Thyroid gland (tissue), 4 donors: ENCODE results near the gene AFAP1L1.

Experiments used
- POLR2A ChIP-seq, 2 donors: fragments of 450-650 bp; IDR thresholded peaks; one replicate each; pipeline ENCODE4 v1.6.1; 2017; ENCODE audit warnings: antibody characterized with exemption in 2 of 2, mild to moderate bottlenecking in 2 of 2, moderate library complexity in 1 of 2
- TF ChIP-seq, protein P1 (sequence below), 6 experiments: fragments of 200-600 bp in 3 of 6; fragments of 450-650 bp in 3 of 6; sonication (generic) in 3 of 6; IDR thresholded peaks; one replicate each; pipeline ENCODE4 v1.5.1; 2016 to 2019; ENCODE audit warnings: antibody characterized with exemption in 6 of 6, mild to moderate bottlenecking in 2 of 6, inconsistent platforms in 1 of 6, moderate library complexity in 1 of 6

DNA sequence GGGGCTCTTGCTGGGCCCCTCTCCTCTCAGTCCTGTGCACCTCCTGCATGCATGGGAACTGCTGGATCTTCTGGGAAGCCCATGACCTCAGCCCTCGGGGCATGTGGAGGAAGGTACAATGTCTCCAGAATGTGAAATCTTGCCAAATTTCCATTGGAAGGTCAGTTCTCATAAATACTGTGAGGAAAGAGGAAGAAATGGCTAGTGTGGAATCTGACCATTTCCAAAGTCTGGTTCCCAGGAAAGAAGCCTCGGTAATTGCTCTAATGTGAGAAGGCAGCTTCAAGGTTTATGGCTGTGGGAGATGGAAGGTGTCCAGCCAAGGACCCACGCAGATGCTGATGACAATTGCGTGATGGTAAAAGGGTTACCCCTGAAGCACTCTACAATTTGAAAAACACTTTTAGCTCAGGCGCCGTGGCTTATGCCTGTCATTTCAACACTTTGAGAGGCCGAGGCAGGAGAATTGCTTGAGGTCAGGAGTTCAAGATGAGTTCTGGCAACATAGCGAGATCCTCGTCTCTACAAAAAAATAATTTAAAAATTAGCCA lies 115.5 kb downstream of the AFAP1L1 start:
- TF ChIP-seq, protein P1, sequence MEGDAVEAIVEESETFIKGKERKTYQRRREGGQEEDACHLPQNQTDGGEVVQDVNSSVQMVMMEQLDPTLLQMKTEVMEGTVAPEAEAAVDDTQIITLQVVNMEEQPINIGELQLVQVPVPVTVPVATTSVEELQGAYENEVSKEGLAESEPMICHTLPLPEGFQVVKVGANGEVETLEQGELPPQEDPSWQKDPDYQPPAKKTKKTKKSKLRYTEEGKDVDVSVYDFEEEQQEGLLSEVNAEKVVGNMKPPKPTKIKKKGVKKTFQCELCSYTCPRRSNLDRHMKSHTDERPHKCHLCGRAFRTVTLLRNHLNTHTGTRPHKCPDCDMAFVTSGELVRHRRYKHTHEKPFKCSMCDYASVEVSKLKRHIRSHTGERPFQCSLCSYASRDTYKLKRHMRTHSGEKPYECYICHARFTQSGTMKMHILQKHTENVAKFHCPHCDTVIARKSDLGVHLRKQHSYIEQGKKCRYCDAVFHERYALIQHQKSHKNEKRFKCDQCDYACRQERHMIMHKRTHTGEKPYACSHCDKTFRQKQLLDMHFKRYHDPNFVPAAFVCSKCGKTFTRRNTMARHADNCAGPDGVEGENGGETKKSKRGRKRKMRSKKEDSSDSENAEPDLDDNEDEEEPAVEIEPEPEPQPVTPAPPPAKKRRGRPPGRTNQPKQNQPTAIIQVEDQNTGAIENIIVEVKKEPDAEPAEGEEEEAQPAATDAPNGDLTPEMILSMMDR (IDR thresholded peaks at IDR 0.05), result no peak
- no peak for TF ChIP-seq POLR2A (IDR thresholded peaks at IDR 0.05)
